Astrocyte (in vitro differentiated cells and primary cell): ENCODE measurements around the gene ZC3H13. TPM values are rescaled to one million over a fixed set of nuclear protein-coding genes. Genes with fewer than 3 reads are reported as not detected.

Experiments
- DNase-seq: peaks from one replicate; pipeline ENCODE4 v3.0.0-alpha.2; 2010; ENCODE audit warnings: low read depth
- FAIRE-seq: peaks from 2 replicates; lab custom pipeline; 2011; peaks lifted over from hg19 to GRCh38; lab: Jason Lieb, UNC
- H2AFZ ChIP-seq: 2 replicates; pipeline ENCODE4 v1.6.0; 2012; ENCODE audit warnings: low read depth, low read length, inconsistent platforms
- H3K27ac ChIP-seq: 2 replicates; pipeline ENCODE4 v1.5.1; 2011; ENCODE audit warnings: low read depth, low read length, inconsistent platforms
- H3K27me3 ChIP-seq: 2 replicates; pipeline ENCODE4 v1.6.0; 2011; ENCODE audit warnings: low read length, inconsistent platforms; ENCODE audit not compliant: insufficient read depth
- H3K36me3 ChIP-seq: 2 replicates; pipeline ENCODE4 v1.5.1; 2011; ENCODE audit warnings: low read length, inconsistent platforms; ENCODE audit not compliant: insufficient read depth
- H3K4me1 ChIP-seq: 2 replicates; pipeline ENCODE4 v1.5.1; 2011; ENCODE audit warnings: low read length, inconsistent platforms; ENCODE audit not compliant: insufficient read depth
- H3K4me2 ChIP-seq: 2 replicates; pipeline ENCODE4 v1.6.0; 2012; ENCODE audit warnings: low read length, inconsistent platforms
- H3K4me3 ChIP-seq: 2 replicates; pipeline ENCODE4 v1.5.1; 2011; ENCODE audit warnings: low read depth, mild to moderate bottlenecking, low read length, inconsistent platforms; ENCODE audit not compliant: insufficient read depth
- H3K79me2 ChIP-seq: 2 replicates; pipeline ENCODE4 v1.6.0; 2012; ENCODE audit warnings: mild to moderate bottlenecking, low read length, inconsistent platforms; ENCODE audit not compliant: insufficient read depth
- H3K9ac ChIP-seq: 2 replicates; pipeline ENCODE4 v1.6.0; 2012; ENCODE audit warnings: mild to moderate bottlenecking, low read length, inconsistent platforms
- H3K9me3 ChIP-seq: 2 replicates; pipeline ENCODE4 v1.5.1; 2012; ENCODE audit warnings: low read depth, mild to moderate bottlenecking, low read length, inconsistent platforms; ENCODE audit not compliant: insufficient read depth
- H4K20me1 ChIP-seq: 2 replicates; pipeline ENCODE4 v1.6.0; 2012; ENCODE audit warnings: low read length, inconsistent platforms; ENCODE audit not compliant: insufficient read depth
- H3K27ac Mint-ChIP-seq: one replicate; pipeline ENCODE4 v1.8.0; 2021; ENCODE audit warnings: mild to moderate bottlenecking, mixed read lengths; ENCODE audit not compliant: unreplicated experiment
- H3K27me3 Mint-ChIP-seq: one replicate; pipeline ENCODE4 v1.8.0; 2021; ENCODE audit warnings: low read depth, mixed read lengths; ENCODE audit not compliant: unreplicated experiment
- H3K36me3 Mint-ChIP-seq: one replicate; pipeline ENCODE4 v1.8.0; 2021; ENCODE audit warnings: low read depth, mixed read lengths; ENCODE audit not compliant: unreplicated experiment
- H3K4me1 Mint-ChIP-seq: one replicate; pipeline ENCODE4 v1.8.0; 2021; ENCODE audit warnings: low read depth, mixed read lengths; ENCODE audit not compliant: unreplicated experiment
- H3K4me3 Mint-ChIP-seq: one replicate; pipeline ENCODE4 v1.8.0; 2021; ENCODE audit warnings: mild to moderate bottlenecking, moderate library complexity, mixed read lengths; ENCODE audit not compliant: unreplicated experiment
- H3K9me3 Mint-ChIP-seq: one replicate; pipeline ENCODE4 v1.8.0; 2021; ENCODE audit warnings: mild to moderate bottlenecking, mixed read lengths; ENCODE audit not compliant: unreplicated experiment
- CTCF ChIP-seq: IDR thresholded peaks from 2 replicates; pipeline ENCODE4 v1.5.1; 2011; ENCODE audit warnings: low read depth, mild to moderate bottlenecking, inconsistent platforms, low read length, moderate library complexity; ENCODE audit not compliant: insufficient read depth
- EZH2 ChIP-seq: IDR thresholded peaks from 2 replicates; pipeline ENCODE4 v1.6.1; 2012; ENCODE audit warnings: mild to moderate bottlenecking, low read length, inconsistent platforms; ENCODE audit not compliant: insufficient read depth
- total RNA-seq: library from RNA; stranded (reverse); gene quantifications from 2 replicates; pipeline ENCODE4 v1.2.1, GENCODE V29; 2021

Gene ZC3H13
- total RNA-seq, 1 donor from 2014 or later = 39.6 TPM

GRCh38 chr13:46086421-46086922 lies 33.9 kb upstream of the ZC3H13 start:
- Histone ChIP-seq H3K4me1 (no peaks in the 10 kb centered on the region), H3K9ac (no peak overlapping the region), H3K4me2 (no peak overlapping the region), H3K9me3 (no peaks in the 10 kb centered on the region), H3K27ac (no peak overlapping the region), H4K20me1 (no peaks in the 10 kb centered on the region), H2AFZ (no peak overlapping the region), H3K4me3 (no peak overlapping the region), H3K36me3 (no peaks in the 10 kb centered on the region), H3K79me2 (no peaks in the 10 kb centered on the region), H3K27me3 (no peaks in the 10 kb centered on the region)
- TF ChIP-seq EZH2 (no peak), CTCF (no peak)
- no peaks in the 10 kb centered on the region for H3K4me1 Mint-ChIP-seq
- H3K27ac Mint-ChIP-seq = no peak overlapping the region
- no peaks in the 10 kb centered on the region for H3K36me3 Mint-ChIP-seq
- FAIRE-seq (no peak), DNase-seq (no peak)
- no peak overlapping the region for H3K4me3 Mint-ChIP-seq
- H3K9me3 Mint-ChIP-seq = no peaks in the 10 kb centered on the region
- H3K27me3 Mint-ChIP-seq = no peaks in the 10 kb centered on the region

- no peaks in the 10 kb centered on the region for H3K27me3 ChIP-seq
- no peak overlapping the region for H3K27ac ChIP-seq
- Mint-ChIP-seq H3K27ac (no peak overlapping the region), H3K4me3 (no peak overlapping the region), H3K36me3 (no peaks in the 10 kb centered on the region), H3K27me3 (no peaks in the 10 kb centered on the region), H3K4me1 (no peaks in the 10 kb centered on the region), H3K9me3 (no peaks in the 10 kb centered on the region)
- H3K4me1 ChIP-seq = no peaks in the 10 kb centered on the region
- H3K9ac ChIP-seq = no peak overlapping the region
- no peaks in the 10 kb centered on the region for H4K20me1 ChIP-seq
- no peaks in the 10 kb centered on the region for H3K79me2 ChIP-seq
- DNase-seq = no peak
- no peak overlapping the region for H3K4me2 ChIP-seq
- no peak for FAIRE-seq
- H3K4me3 ChIP-seq = no peak overlapping the region
- no peaks in the 10 kb centered on the region for H3K36me3 ChIP-seq
- no peak overlapping the region for H2AFZ ChIP-seq
- no peak for TF ChIP-seq EZH2
- TF ChIP-seq CTCF = no peak
- no peaks in the 10 kb centered on the region for H3K9me3 ChIP-seq
These were observed 33.2 kb upstream of the ZC3H13 start for GRCh38 chr13:46085737-46086136.

- Histone ChIP-seq H3K4me2 (no peak overlapping the region), H3K79me2 (no peaks in the 10 kb centered on the region), H3K27ac (no peak overlapping the region), H4K20me1 (no peaks in the 10 kb centered on the region), H3K4me3 (no peak overlapping the region), H2AFZ (no peak overlapping the region), H3K9me3 (no peaks in the 10 kb centered on the region), H3K4me1 (no peaks in the 10 kb centered on the region), H3K27me3 (peaks cover 2% of the 10 kb centered on the region), H3K36me3 (no peaks in the 10 kb centered on the region), H3K9ac (no peak overlapping the region)
- Mint-ChIP-seq H3K4me1 (no peaks in the 10 kb centered on the region), H3K36me3 (no peaks in the 10 kb centered on the region), H3K27me3 (no peaks in the 10 kb centered on the region), H3K9me3 (no peaks in the 10 kb centered on the region), H3K4me3 (no peak overlapping the region), H3K27ac (no peak overlapping the region)
- no peak for DNase-seq
- no peak for FAIRE-seq
- TF ChIP-seq EZH2 (no peak), CTCF (no peak)
These were observed 29.8 kb upstream of the ZC3H13 start for GRCh38 chr13:46082324-46082723.
